ENCODE data around the gene CDK9.
"Not testable (repeated sequence)": the region's sequence is repeated elsewhere in the genome, so short reads cannot be mapped to it uniquely, and the experiment has no call there.

CDK9 gene

DNA sequence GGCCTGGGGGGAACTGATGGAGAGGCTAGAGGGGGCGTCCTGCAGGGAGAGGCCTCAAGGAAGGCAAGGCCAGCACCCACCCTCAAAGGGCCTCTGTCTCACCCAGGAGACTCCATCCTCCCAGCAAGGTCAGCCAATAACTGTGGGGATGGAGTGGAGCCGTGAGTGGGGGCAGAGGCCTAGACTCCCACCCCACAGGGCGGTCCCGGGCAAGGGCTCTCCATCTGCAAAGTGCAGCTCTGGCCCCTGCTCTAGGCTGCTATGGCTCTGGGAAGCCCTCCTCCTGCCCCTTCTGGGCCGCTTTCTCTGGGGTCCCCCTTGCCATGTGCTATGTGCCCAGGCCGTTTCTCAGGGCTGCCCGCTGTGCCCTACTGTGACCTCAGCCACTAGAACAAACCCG is 30.9 kb downstream of the CDK9 start:
- H3K9me3 ChIP-seq (ENCODE audit: low read length) = no peaks in the 10 kb centered on the region
- H2AFZ ChIP-seq (ENCODE audit: low read depth, low read length) = no peak overlapping the region
- H3K36me3 ChIP-seq (ENCODE audit: insufficient read depth, low read length) = peaks cover 24% of the 10 kb centered on the region
- H3K4me3 ChIP-seq (ENCODE audit: low read length) = no peak overlapping the region
- no peaks in the 10 kb centered on the region for H3K4me1 ChIP-seq (ENCODE audit: insufficient read depth, low read length)
- no peaks in the 10 kb centered on the region for H3K27me3 ChIP-seq (ENCODE audit: insufficient read depth, low read length)

GRCh38 chr9:127817881-127818434 is 32.1 kb downstream of the CDK9 start:
- H3K36me3 ChIP-seq (ENCODE audit: insufficient read depth, low read length) = peaks cover 16% of the 10 kb centered on the region
- no peak overlapping the region for H3K4me3 ChIP-seq (ENCODE audit: low read length)
- no peak overlapping the region for H2AFZ ChIP-seq (ENCODE audit: low read depth, low read length)
- H3K9me3 ChIP-seq (ENCODE audit: low read length) = no peaks in the 10 kb centered on the region
- no peaks in the 10 kb centered on the region for H3K4me1 ChIP-seq (ENCODE audit: insufficient read depth, low read length)
- H3K27me3 ChIP-seq (ENCODE audit: insufficient read depth, low read length) = no peaks in the 10 kb centered on the region

- Histone ChIP-seq H3K9me3 (ENCODE audit: low read length) (no peaks in the 10 kb centered on the region), H3K4me3 (ENCODE audit: low read length) (no peak overlapping the region), H2AFZ (ENCODE audit: low read depth, low read length) (no peak overlapping the region), H3K27me3 (ENCODE audit: insufficient read depth, low read length) (no peaks in the 10 kb centered on the region), H3K4me1 (ENCODE audit: insufficient read depth, low read length) (no peaks in the 10 kb centered on the region), H3K36me3 (ENCODE audit: insufficient read depth, low read length) (peaks cover 10% of the 10 kb centered on the region)
Measured at GRCh38 chr9:127818574-127818973, 32.7 kb downstream of the CDK9 start.

- Histone ChIP-seq H3K27me3 (ENCODE audit: insufficient read depth, low read length) (no peaks in the 10 kb centered on the region), H3K4me3 (ENCODE audit: low read length) (no peak overlapping the region), H2AFZ (ENCODE audit: low read depth, low read length) (no peak overlapping the region), H3K9me3 (ENCODE audit: low read length) (no peaks in the 10 kb centered on the region), H3K36me3 (ENCODE audit: insufficient read depth, low read length) (no peaks in the 10 kb centered on the region), H3K4me1 (ENCODE audit: insufficient read depth, low read length) (no peaks in the 10 kb centered on the region)
Measured at GRCh38 chr9:127822108-127822507, 36.3 kb downstream of the CDK9 start.

DNA sequence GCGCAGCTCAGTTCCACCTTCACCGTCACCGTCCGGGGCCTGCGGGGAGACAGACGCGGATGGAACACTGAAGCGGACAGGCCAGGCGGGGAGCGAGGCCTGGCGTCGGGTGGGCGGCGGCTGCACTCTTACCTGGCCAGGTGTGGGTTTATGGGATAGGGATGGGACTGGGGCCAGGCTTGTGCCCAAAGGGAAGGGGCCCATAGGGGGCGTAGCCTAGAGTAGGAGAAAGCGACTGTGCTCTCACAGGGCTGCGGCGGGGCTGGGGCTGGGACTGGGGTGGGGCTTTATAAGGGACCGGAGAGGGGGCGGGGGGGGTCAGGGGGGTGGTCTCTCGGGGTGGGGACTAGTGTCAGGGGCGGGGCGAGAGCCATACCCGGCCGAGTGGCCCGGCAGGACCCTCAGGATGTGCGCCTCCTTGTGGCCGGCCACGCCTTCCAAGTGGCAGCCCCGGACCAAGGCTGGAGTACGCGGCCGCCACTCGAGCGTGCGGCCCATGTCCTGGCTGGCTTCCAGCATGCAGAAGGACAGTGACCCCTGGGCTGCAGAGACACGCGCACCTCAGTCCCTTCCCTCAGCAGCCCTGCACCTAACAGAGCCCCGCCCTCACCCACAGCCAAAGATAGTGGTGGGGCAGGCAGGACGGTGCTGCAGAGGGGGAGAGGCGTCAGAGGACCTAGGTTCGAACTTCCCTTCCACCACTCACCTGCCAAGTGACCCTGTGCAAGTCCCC is 39.7 kb downstream of the CDK9 start:
- H3K9me3 ChIP-seq (ENCODE audit: low read length) = no peaks in the 10 kb centered on the region
- H3K4me1 ChIP-seq (ENCODE audit: insufficient read depth, low read length) = peaks cover 4% of the 10 kb centered on the region
- H3K36me3 ChIP-seq (ENCODE audit: insufficient read depth, low read length) = no peaks in the 10 kb centered on the region
- no peaks in the 10 kb centered on the region for H3K27me3 ChIP-seq (ENCODE audit: insufficient read depth, low read length)
- H2AFZ ChIP-seq (ENCODE audit: low read depth, low read length) = no peak overlapping the region
- H3K4me3 ChIP-seq (ENCODE audit: low read length) = no peak overlapping the region

DNA sequence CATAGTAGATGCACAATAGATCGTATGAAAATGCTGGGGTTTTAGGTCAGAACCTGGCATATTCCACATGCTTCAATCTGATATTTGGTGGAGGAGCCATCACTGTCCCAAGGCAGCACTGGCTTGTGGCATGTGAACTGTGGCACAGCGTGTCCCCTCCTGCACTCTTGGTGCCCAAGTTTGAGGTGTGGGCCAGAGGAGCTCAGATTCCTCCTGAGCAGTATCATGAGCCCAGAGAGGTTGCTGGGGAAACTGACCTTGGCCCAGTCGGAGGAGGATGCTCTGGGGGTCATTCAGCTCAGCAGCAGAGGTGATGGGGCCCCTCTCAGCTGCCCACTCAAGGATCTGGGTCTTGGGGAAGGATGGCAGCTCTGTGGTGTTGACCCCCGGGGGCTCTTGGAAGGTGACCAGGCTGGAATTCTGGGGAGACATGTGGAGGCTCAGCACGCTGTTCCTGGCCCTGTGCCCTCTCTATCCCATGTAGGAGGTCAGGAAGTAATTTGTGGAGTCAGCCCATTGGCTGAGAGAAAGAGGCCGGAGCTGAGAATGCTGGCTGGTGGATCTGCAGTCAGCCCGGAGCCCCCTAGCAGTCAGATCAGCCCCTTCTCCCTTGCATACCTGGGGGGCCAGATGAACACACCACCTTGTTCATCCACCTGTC is 40.5 kb downstream of the CDK9 start:
- H3K36me3 ChIP-seq (ENCODE audit: insufficient read depth, low read length) = no peaks in the 10 kb centered on the region
- no peaks in the 10 kb centered on the region for H3K27me3 ChIP-seq (ENCODE audit: insufficient read depth, low read length)
- H2AFZ ChIP-seq (ENCODE audit: low read depth, low read length) = no peak overlapping the region
- no peaks in the 10 kb centered on the region for H3K9me3 ChIP-seq (ENCODE audit: low read length)
- H3K4me1 ChIP-seq (ENCODE audit: insufficient read depth, low read length) = peaks cover 4% of the 10 kb centered on the region
- H3K4me3 ChIP-seq (ENCODE audit: low read length) = no peak overlapping the region

DNA sequence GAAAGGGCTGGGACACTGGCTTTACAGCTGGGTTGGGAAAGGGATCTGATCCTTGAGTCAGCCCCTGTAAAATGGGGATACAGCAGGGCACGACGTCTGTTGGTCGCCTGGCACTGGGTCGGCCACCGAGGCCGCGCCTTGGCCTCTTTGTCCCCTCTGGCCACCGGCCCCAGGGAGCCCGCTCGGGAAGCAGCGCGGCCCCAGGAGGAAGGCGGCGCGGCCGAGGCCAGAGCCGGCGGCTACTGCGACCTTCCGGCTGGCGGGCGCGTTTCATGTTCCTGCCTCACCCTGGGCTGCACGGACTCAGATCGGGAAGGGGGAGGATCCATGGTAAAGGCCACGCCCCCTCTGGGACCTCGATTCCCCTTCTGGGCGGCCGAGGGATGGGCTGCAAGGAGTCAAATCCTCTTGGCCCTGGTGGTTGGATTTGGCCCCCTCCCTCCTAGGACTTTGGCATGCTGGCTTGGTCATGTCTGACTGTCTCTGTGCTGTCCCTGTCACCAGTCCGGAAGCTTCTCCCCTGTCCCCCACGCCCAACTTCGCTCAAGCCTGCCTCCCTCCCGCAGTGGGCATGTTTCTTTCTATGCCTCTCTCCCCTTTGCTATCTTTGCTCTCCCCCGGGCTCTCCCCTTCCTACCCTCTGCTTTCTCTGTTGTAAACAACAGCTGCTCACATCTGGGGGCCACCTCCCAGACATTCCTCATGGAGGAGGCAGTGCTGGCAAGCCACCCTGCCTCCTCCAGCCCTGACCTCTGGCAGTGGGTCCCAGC is 42.6 kb downstream of the CDK9 start:
- peak overlapping the region; percentile 56 for H2AFZ ChIP-seq (ENCODE audit: low read depth, low read length)
- peaks cover 4% of the 10 kb centered on the region for H3K4me1 ChIP-seq (ENCODE audit: insufficient read depth, low read length)
- peak overlapping the region; percentile 38 for H3K4me3 ChIP-seq (ENCODE audit: low read length)
- H3K9me3 ChIP-seq (ENCODE audit: low read length) = no peaks in the 10 kb centered on the region
- no peaks in the 10 kb centered on the region for H3K27me3 ChIP-seq (ENCODE audit: insufficient read depth, low read length)
- no peaks in the 10 kb centered on the region for H3K36me3 ChIP-seq (ENCODE audit: insufficient read depth, low read length)

- no peak overlapping the region for H2AFZ ChIP-seq (ENCODE audit: low read depth, low read length)
- H3K9me3 ChIP-seq (ENCODE audit: low read length) = no peaks in the 10 kb centered on the region
- no peak overlapping the region for H3K4me3 ChIP-seq (ENCODE audit: low read length)
- peaks cover 4% of the 10 kb centered on the region for H3K4me1 ChIP-seq (ENCODE audit: insufficient read depth, low read length)
- no peaks in the 10 kb centered on the region for H3K36me3 ChIP-seq (ENCODE audit: insufficient read depth, low read length)
- no peaks in the 10 kb centered on the region for H3K27me3 ChIP-seq (ENCODE audit: insufficient read depth, low read length)
Measured at GRCh38 chr9:127829205-127829906, 43.5 kb downstream of the CDK9 start.

- Histone ChIP-seq H2AFZ (ENCODE audit: low read depth, low read length) (no peak overlapping the region), H3K27me3 (ENCODE audit: insufficient read depth, low read length) (no peaks in the 10 kb centered on the region), H3K36me3 (ENCODE audit: insufficient read depth, low read length) (no peaks in the 10 kb centered on the region), H3K9me3 (ENCODE audit: low read length) (no peaks in the 10 kb centered on the region), H3K4me3 (ENCODE audit: low read length) (no peak overlapping the region), H3K4me1 (ENCODE audit: insufficient read depth, low read length) (peaks cover 12% of the 10 kb centered on the region)
Measured at GRCh38 chr9:127832248-127832647, 46.4 kb downstream of the CDK9 start.

GRCh38 chr9:127833555-127833954 is 47.7 kb downstream of the CDK9 start:
- no peak overlapping the region for H3K4me3 ChIP-seq (ENCODE audit: low read length)

GRCh38 chr9:127835991-127836516 is 50.2 kb downstream of the CDK9 start:
- Histone ChIP-seq H3K4me1 (ENCODE audit: insufficient read depth, low read length) (peaks cover 24% of the 10 kb centered on the region), H3K27me3 (ENCODE audit: insufficient read depth, low read length) (no peaks in the 10 kb centered on the region)

More at GRCh38 chr9:127833555-127833954, 47.7 kb downstream of the CDK9 start:
- Histone ChIP-seq H3K27me3 (ENCODE audit: insufficient read depth, low read length) (no peaks in the 10 kb centered on the region), H2AFZ (ENCODE audit: low read depth, low read length) (no peak overlapping the region), H3K36me3 (ENCODE audit: insufficient read depth, low read length) (no peaks in the 10 kb centered on the region), H3K4me1 (ENCODE audit: insufficient read depth, low read length) (peaks cover 21% of the 10 kb centered on the region), H3K9me3 (ENCODE audit: low read length) (no peaks in the 10 kb centered on the region)

GRCh38 chr9:127836561-127836960 is 50.7 kb downstream of the CDK9 start:
- not testable (repeated sequence) for H3K4me3 ChIP-seq (ENCODE audit: low read length); H2AFZ ChIP-seq (ENCODE audit: low read depth, low read length); H3K36me3 ChIP-seq (ENCODE audit: insufficient read depth, low read length); H3K27me3 ChIP-seq (ENCODE audit: insufficient read depth, low read length); H3K9me3 ChIP-seq (ENCODE audit: low read length)
- H3K4me1 ChIP-seq (ENCODE audit: insufficient read depth, low read length) = peaks cover 24% of the 10 kb centered on the region

More at GRCh38 chr9:127835991-127836516, 50.2 kb downstream of the CDK9 start:
- H3K9me3 ChIP-seq (ENCODE audit: low read length) = no peaks in the 10 kb centered on the region
- H3K36me3 ChIP-seq (ENCODE audit: insufficient read depth, low read length) = no peaks in the 10 kb centered on the region
- no peak overlapping the region for H2AFZ ChIP-seq (ENCODE audit: low read depth, low read length)
- no peak overlapping the region for H3K4me3 ChIP-seq (ENCODE audit: low read length)
